ENCODE results near the gene HOXB7. TPM values are rescaled to one million over a fixed set of nuclear protein-coding genes. Genes with fewer than 3 reads are reported as not detected.
A peak's percentile ranks its signal among the peaks of the same experiment; 100 is the strongest.

HOXB7 gene
- polyA plus RNA-seq (2013), result 0.66 TPM

GRCh38 chr17:48610282-48611211 lies at the start of gene HOXB7:
TSS of gene HOXB7 (minus strand) at chr17:48611017. CDS start at chr17:48610918, 99 bp downstream.
- WGBS (ENCODE audit: insufficient coverage), result under 1% methylated on average over 55 of the region's 79 CpGs
- no peaks in the 10 kb centered on the region for H3K9me3 ChIP-seq (ENCODE audit: control extremely low read depth in 1 of 5, control insufficient read depth in 4 of 5, insufficient read depth in 2 of 5, low read depth in 1 of 5, low read length in 4 of 5)
- no peak for DNase-seq
- H3K27ac ChIP-seq (ENCODE audit: insufficient read depth in 1 of 2, low read depth in 1 of 2, low read length in 2 of 2, poor library complexity in 1 of 2, severe bottlenecking in 2 of 2), result peak within 1 kb of the TSS in 1 of 2 experiments; percentile 61
- ChIA-PET POLR2A (no interaction called here), CTCF (interaction anchor here (0.8 to 1.7 kb wide), 4 partner anchors 8 to 15 kb away, joined by 3 to 7 read pairs (median 4); partner anchors contain the start of gene HOXB9)
- peak within 1 kb of the TSS; percentile 43 to 85 (median 68) for H3K4me3 ChIP-seq (ENCODE audit: control insufficient read depth in 1 of 7, extremely low read depth in 1 of 7, insufficient read depth in 4 of 7, low read depth in 2 of 7, low read length in 6 of 7)
- H3K27me3 ChIP-seq (replicated peaks in 2 of 5; ENCODE audit: control insufficient read depth in 4 of 5, insufficient read depth in 5 of 5, low read length in 4 of 5), result peaks cover 21 to 93% (median 43%) of the 10 kb centered on the region in 5 experiments
- peaks cover 0 to 48% (median 45%) of the 10 kb centered on the region in 4 experiments for H3K4me1 ChIP-seq (ENCODE audit: control extremely low read depth in 1 of 4, control insufficient read depth in 4 of 4, insufficient read depth in 4 of 4, low read length in 3 of 4)
- no peaks in the 10 kb centered on the region for H3K36me3 ChIP-seq (ENCODE audit: control insufficient read depth in 4 of 4, insufficient read depth in 4 of 4, low read length in 3 of 4)

- no peak for DNase-seq
- Histone ChIP-seq H3K27ac (ENCODE audit: insufficient read depth in 1 of 2, low read depth in 1 of 2, low read length in 2 of 2, poor library complexity in 1 of 2, severe bottlenecking in 2 of 2) (no peak overlapping the region), H3K27me3 (replicated peaks in 2 of 5; ENCODE audit: control insufficient read depth in 4 of 5, insufficient read depth in 5 of 5, low read length in 4 of 5) (peaks cover 0 to 8% (median 3%) of the 10 kb centered on the region in 5 experiments), H3K9me3 (ENCODE audit: control extremely low read depth in 1 of 5, control insufficient read depth in 4 of 5, insufficient read depth in 2 of 5, low read depth in 1 of 5, low read length in 4 of 5) (no peaks in the 10 kb centered on the region), H3K4me3 (ENCODE audit: control insufficient read depth in 1 of 7, extremely low read depth in 1 of 7, insufficient read depth in 4 of 7, low read depth in 2 of 7, low read length in 6 of 7) (no peak overlapping the region), H3K4me1 (ENCODE audit: control extremely low read depth in 1 of 4, control insufficient read depth in 4 of 4, insufficient read depth in 4 of 4, low read length in 3 of 4) (no peaks in the 10 kb centered on the region), H3K36me3 (ENCODE audit: control insufficient read depth in 4 of 4, insufficient read depth in 4 of 4, low read length in 3 of 4) (no peaks in the 10 kb centered on the region)
- CTCF ChIA-PET, result interaction anchor here (2.0 kb wide), 1 partner anchor 22 kb away, joined by 4 read pairs; no protein-coding TSS in a partner anchor
- POLR2A ChIA-PET, result no interaction called here
Measured at GRCh38 chr17:48655913-48656312, 45.1 kb upstream of the HOXB7 start.

GRCh38 chr17:48649741-48650140 lies 38.9 kb upstream of the HOXB7 start:
- WGBS (ENCODE audit: insufficient coverage), result no CpG with 5 or more reads among the region's 1 CpG
- Histone ChIP-seq H3K4me3 (ENCODE audit: control insufficient read depth in 1 of 7, extremely low read depth in 1 of 7, insufficient read depth in 4 of 7, low read depth in 2 of 7, low read length in 6 of 7) (no peak overlapping the region), H3K27me3 (replicated peaks in 2 of 5; ENCODE audit: control insufficient read depth in 4 of 5, insufficient read depth in 5 of 5, low read length in 4 of 5) (peaks cover 19 to 56% (median 29%) of the 10 kb centered on the region in 5 experiments), H3K27ac (ENCODE audit: insufficient read depth in 1 of 2, low read depth in 1 of 2, low read length in 2 of 2, poor library complexity in 1 of 2, severe bottlenecking in 2 of 2) (no peak overlapping the region), H3K36me3 (ENCODE audit: control insufficient read depth in 4 of 4, insufficient read depth in 4 of 4, low read length in 3 of 4) (no peaks in the 10 kb centered on the region), H3K4me1 (ENCODE audit: control extremely low read depth in 1 of 4, control insufficient read depth in 4 of 4, insufficient read depth in 4 of 4, low read length in 3 of 4) (peaks cover 3 to 17% (median 16%) of the 10 kb centered on the region in 4 experiments), H3K9me3 (ENCODE audit: control extremely low read depth in 1 of 5, control insufficient read depth in 4 of 5, insufficient read depth in 2 of 5, low read depth in 1 of 5, low read length in 4 of 5) (no peaks in the 10 kb centered on the region)
- no peak for DNase-seq
- ChIA-PET POLR2A (no interaction called here), CTCF (interaction anchor here (1.0 to 3.2 kb wide), 2 partner anchors 9 to 13 kb away, joined by 5 to 15 read pairs; no protein-coding TSS in a partner anchor)

GRCh38 chr17:48647963-48648245 lies 37.1 kb upstream of the HOXB7 start:
- Histone ChIP-seq H3K4me1 (ENCODE audit: control extremely low read depth in 1 of 4, control insufficient read depth in 4 of 4, insufficient read depth in 4 of 4, low read length in 3 of 4) (peaks cover 3 to 17% (median 16%) of the 10 kb centered on the region in 4 experiments), H3K4me3 (ENCODE audit: control insufficient read depth in 1 of 7, extremely low read depth in 1 of 7, insufficient read depth in 4 of 7, low read depth in 2 of 7, low read length in 6 of 7) (peak overlapping the region in 4 of 7 experiments; percentile 64 to 79 (median 72)), H3K36me3 (ENCODE audit: control insufficient read depth in 4 of 4, insufficient read depth in 4 of 4, low read length in 3 of 4) (no peaks in the 10 kb centered on the region), H3K27ac (ENCODE audit: insufficient read depth in 1 of 2, low read depth in 1 of 2, low read length in 2 of 2, poor library complexity in 1 of 2, severe bottlenecking in 2 of 2) (no peak overlapping the region), H3K9me3 (ENCODE audit: control extremely low read depth in 1 of 5, control insufficient read depth in 4 of 5, insufficient read depth in 2 of 5, low read depth in 1 of 5, low read length in 4 of 5) (no peaks in the 10 kb centered on the region), H3K27me3 (replicated peaks in 2 of 5; ENCODE audit: control insufficient read depth in 4 of 5, insufficient read depth in 5 of 5, low read length in 4 of 5) (peaks cover 23 to 74% (median 40%) of the 10 kb centered on the region in 5 experiments)
- POLR2A ChIA-PET, result no interaction called here
- no CpG with 5 or more reads among the region's 1 CpG for WGBS (ENCODE audit: insufficient coverage)
- no peak for DNase-seq
- CTCF ChIA-PET, result interaction anchor here (1.5 to 3.2 kb wide), 2 partner anchors 12 to 21 kb away, joined by 4 to 15 read pairs; no protein-coding TSS in a partner anchor

GRCh38 chr17:48647103-48647962 lies 36.5 kb upstream of the HOXB7 start:
- H3K4me3 ChIP-seq (ENCODE audit: control insufficient read depth in 1 of 7, extremely low read depth in 1 of 7, insufficient read depth in 4 of 7, low read depth in 2 of 7, low read length in 6 of 7), result peak overlapping the region; percentile 21 to 79 (median 65)
- H3K27ac ChIP-seq (ENCODE audit: insufficient read depth in 1 of 2, low read depth in 1 of 2, low read length in 2 of 2, poor library complexity in 1 of 2, severe bottlenecking in 2 of 2), result no peak overlapping the region
- no peaks in the 10 kb centered on the region for H3K9me3 ChIP-seq (ENCODE audit: control extremely low read depth in 1 of 5, control insufficient read depth in 4 of 5, insufficient read depth in 2 of 5, low read depth in 1 of 5, low read length in 4 of 5)
- H3K4me1 ChIP-seq (ENCODE audit: control extremely low read depth in 1 of 4, control insufficient read depth in 4 of 4, insufficient read depth in 4 of 4, low read length in 3 of 4), result peaks cover 3 to 19% (median 17%) of the 10 kb centered on the region in 4 experiments
- no peaks in the 10 kb centered on the region for H3K36me3 ChIP-seq (ENCODE audit: control insufficient read depth in 4 of 4, insufficient read depth in 4 of 4, low read length in 3 of 4)
- peaks cover 26 to 80% (median 45%) of the 10 kb centered on the region in 5 experiments for H3K27me3 ChIP-seq (replicated peaks in 2 of 5; ENCODE audit: control insufficient read depth in 4 of 5, insufficient read depth in 5 of 5, low read length in 4 of 5)
- CTCF ChIA-PET, result interaction anchor here (1.5 to 3.2 kb wide), 2 partner anchors 11 to 21 kb away, joined by 4 to 15 read pairs; no protein-coding TSS in a partner anchor
- peak in 2 of 3 donors; percentile 47 to 54 for DNase-seq
- under 1% methylated on average over 24 of the region's 30 CpGs for WGBS (ENCODE audit: insufficient coverage)
- POLR2A ChIA-PET, result no interaction called here

GRCh38 chr17:48646183-48647102 lies 35.6 kb upstream of the HOXB7 start:
- peaks cover 3 to 22% (median 18%) of the 10 kb centered on the region in 4 experiments for H3K4me1 ChIP-seq (ENCODE audit: control extremely low read depth in 1 of 4, control insufficient read depth in 4 of 4, insufficient read depth in 4 of 4, low read length in 3 of 4)
- H3K4me3 ChIP-seq (ENCODE audit: control insufficient read depth in 1 of 7, extremely low read depth in 1 of 7, insufficient read depth in 4 of 7, low read depth in 2 of 7, low read length in 6 of 7), result peak overlapping the region in 4 of 7 experiments; percentile 36 to 79 (median 71)
- H3K27me3 ChIP-seq (replicated peaks in 2 of 5; ENCODE audit: control insufficient read depth in 4 of 5, insufficient read depth in 5 of 5, low read length in 4 of 5), result peaks cover 26 to 89% (median 52%) of the 10 kb centered on the region in 5 experiments
- H3K9me3 ChIP-seq (ENCODE audit: control extremely low read depth in 1 of 5, control insufficient read depth in 4 of 5, insufficient read depth in 2 of 5, low read depth in 1 of 5, low read length in 4 of 5), result no peaks in the 10 kb centered on the region
- H3K27ac ChIP-seq (ENCODE audit: insufficient read depth in 1 of 2, low read depth in 1 of 2, low read length in 2 of 2, poor library complexity in 1 of 2, severe bottlenecking in 2 of 2), result no peak overlapping the region
- DNase-seq, result peak in 1 of 3 donors; percentile 41
- ChIA-PET POLR2A (no interaction called here), CTCF (no interaction called here)
- no peaks in the 10 kb centered on the region for H3K36me3 ChIP-seq (ENCODE audit: control insufficient read depth in 4 of 4, insufficient read depth in 4 of 4, low read length in 3 of 4)
- WGBS (ENCODE audit: insufficient coverage), result 4% methylated on average over 44 of the region's 80 CpGs
